Measurements from ENCODE around the gene PLPP4.
A peak's percentile ranks its signal among the peaks of the same experiment; 100 is the strongest.
"Not testable (repeated sequence)": the region's sequence is repeated elsewhere in the genome, so short reads cannot be mapped to it uniquely, and the experiment has no call there.

The PLPP4 gene

GRCh38 chr10:120490288-120490687 is 33.3 kb downstream of the PLPP4 start:
- DNase-seq (ENCODE audit: low spot score), result no peak

- no peak for DNase-seq (ENCODE audit: low spot score)
Observed at GRCh38 chr10:120492346-120492745, 35.3 kb downstream of the PLPP4 start.

- DNase-seq (ENCODE audit: low spot score), result no peak
Observed at GRCh38 chr10:120493411-120494312, 36.6 kb downstream of the PLPP4 start.

GRCh38 chr10:120494313-120494710 is 37.3 kb downstream of the PLPP4 start:
- no peak for DNase-seq (ENCODE audit: low spot score)

- DNase-seq (ENCODE audit: low spot score), result no peak
Observed at GRCh38 chr10:120495226-120496009, 38.4 kb downstream of the PLPP4 start.

GRCh38 chr10:120499883-120500282 is 42.9 kb downstream of the PLPP4 start:
- DNase-seq (ENCODE audit: low spot score), result no peak

GRCh38 chr10:120503689-120504088 is 46.7 kb downstream of the PLPP4 start:
- no peak for DNase-seq (ENCODE audit: low spot score)

- not testable (repeated sequence) for DNase-seq (ENCODE audit: low spot score)
Observed at GRCh38 chr10:120504227-120504626, 47.2 kb downstream of the PLPP4 start.

GRCh38 chr10:120505056-120505455 is 48.0 kb downstream of the PLPP4 start:
- peak; percentile 43 for DNase-seq (ENCODE audit: low spot score)

GRCh38 chr10:120505866-120506265 is 48.8 kb downstream of the PLPP4 start:
- peak; percentile 54 for DNase-seq (ENCODE audit: low spot score)

- peak; percentile 9 for DNase-seq (ENCODE audit: low spot score)
Observed at GRCh38 chr10:120506674-120507073, 49.6 kb downstream of the PLPP4 start.

- no peak for DNase-seq (ENCODE audit: low spot score)
Observed at GRCh38 chr10:120507175-120507574, 50.1 kb downstream of the PLPP4 start.

- no peak for DNase-seq (ENCODE audit: low spot score)
Observed at GRCh38 chr10:120507651-120508050, 50.6 kb downstream of the PLPP4 start.

GRCh38 chr10:120508393-120508792 is 51.4 kb downstream of the PLPP4 start:
- DNase-seq (ENCODE audit: low spot score), result peak; percentile 58

GRCh38 chr10:120508966-120509365 is 51.9 kb downstream of the PLPP4 start:
- DNase-seq (ENCODE audit: low spot score), result no peak

- DNase-seq (ENCODE audit: low spot score), result no peak
Observed at GRCh38 chr10:120511165-120511564, 54.1 kb downstream of the PLPP4 start.

- DNase-seq (ENCODE audit: low spot score), result no peak
Observed at GRCh38 chr10:120513307-120513796, 56.3 kb downstream of the PLPP4 start.

GRCh38 chr10:120514035-120514620 is 57.1 kb downstream of the PLPP4 start:
- DNase-seq (ENCODE audit: low spot score), result no peak

GRCh38 chr10:120514959-120515358 is 57.9 kb downstream of the PLPP4 start:
- no peak for DNase-seq (ENCODE audit: low spot score)

- no peak for DNase-seq (ENCODE audit: low spot score)
Observed at GRCh38 chr10:120515741-120516140, 58.7 kb downstream of the PLPP4 start.

- no peak for DNase-seq (ENCODE audit: low spot score)
Observed at GRCh38 chr10:120516426-120516825, 59.4 kb downstream of the PLPP4 start.

GRCh38 chr10:120517196-120517595 is 60.2 kb downstream of the PLPP4 start:
- DNase-seq (ENCODE audit: low spot score), result peak; percentile 47
